ENCODE measurements around the gene ZBTB20.

DNA sequence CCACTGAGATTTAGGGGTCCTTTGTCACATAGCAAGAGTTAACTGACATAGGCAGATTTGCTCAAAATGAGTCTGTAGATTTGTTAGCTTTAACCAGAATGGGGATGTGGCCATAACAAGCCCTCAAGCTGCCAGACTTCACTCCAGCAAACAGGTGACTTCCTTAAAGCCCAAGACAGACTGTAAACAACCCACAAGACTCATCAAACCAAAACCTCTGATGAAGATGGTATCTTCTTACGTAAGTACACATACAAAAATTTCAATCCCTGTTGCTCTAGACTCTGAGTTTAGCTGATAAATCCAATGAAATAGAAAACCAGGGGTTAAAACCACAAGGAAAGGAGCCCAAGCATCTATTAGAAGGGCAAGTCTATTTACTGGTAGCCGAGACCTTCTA lies 18.2 kb upstream of the ZBTB20 start:
- TF ChIP-seq, protein P1, sequence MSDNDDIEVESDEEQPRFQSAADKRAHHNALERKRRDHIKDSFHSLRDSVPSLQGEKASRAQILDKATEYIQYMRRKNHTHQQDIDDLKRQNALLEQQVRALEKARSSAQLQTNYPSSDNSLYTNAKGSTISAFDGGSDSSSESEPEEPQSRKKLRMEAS (IDR thresholded peaks at IDR 0.05), result no peak
- TF ChIP-seq, protein P2, sequence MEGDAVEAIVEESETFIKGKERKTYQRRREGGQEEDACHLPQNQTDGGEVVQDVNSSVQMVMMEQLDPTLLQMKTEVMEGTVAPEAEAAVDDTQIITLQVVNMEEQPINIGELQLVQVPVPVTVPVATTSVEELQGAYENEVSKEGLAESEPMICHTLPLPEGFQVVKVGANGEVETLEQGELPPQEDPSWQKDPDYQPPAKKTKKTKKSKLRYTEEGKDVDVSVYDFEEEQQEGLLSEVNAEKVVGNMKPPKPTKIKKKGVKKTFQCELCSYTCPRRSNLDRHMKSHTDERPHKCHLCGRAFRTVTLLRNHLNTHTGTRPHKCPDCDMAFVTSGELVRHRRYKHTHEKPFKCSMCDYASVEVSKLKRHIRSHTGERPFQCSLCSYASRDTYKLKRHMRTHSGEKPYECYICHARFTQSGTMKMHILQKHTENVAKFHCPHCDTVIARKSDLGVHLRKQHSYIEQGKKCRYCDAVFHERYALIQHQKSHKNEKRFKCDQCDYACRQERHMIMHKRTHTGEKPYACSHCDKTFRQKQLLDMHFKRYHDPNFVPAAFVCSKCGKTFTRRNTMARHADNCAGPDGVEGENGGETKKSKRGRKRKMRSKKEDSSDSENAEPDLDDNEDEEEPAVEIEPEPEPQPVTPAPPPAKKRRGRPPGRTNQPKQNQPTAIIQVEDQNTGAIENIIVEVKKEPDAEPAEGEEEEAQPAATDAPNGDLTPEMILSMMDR (IDR thresholded peaks at IDR 0.05; ENCODE audit: low read depth, low read length, missing input control), result no peak
- no peak for TF ChIP-seq RAD21 (IDR thresholded peaks at IDR 0.05)
- TF ChIP-seq, protein P3, sequence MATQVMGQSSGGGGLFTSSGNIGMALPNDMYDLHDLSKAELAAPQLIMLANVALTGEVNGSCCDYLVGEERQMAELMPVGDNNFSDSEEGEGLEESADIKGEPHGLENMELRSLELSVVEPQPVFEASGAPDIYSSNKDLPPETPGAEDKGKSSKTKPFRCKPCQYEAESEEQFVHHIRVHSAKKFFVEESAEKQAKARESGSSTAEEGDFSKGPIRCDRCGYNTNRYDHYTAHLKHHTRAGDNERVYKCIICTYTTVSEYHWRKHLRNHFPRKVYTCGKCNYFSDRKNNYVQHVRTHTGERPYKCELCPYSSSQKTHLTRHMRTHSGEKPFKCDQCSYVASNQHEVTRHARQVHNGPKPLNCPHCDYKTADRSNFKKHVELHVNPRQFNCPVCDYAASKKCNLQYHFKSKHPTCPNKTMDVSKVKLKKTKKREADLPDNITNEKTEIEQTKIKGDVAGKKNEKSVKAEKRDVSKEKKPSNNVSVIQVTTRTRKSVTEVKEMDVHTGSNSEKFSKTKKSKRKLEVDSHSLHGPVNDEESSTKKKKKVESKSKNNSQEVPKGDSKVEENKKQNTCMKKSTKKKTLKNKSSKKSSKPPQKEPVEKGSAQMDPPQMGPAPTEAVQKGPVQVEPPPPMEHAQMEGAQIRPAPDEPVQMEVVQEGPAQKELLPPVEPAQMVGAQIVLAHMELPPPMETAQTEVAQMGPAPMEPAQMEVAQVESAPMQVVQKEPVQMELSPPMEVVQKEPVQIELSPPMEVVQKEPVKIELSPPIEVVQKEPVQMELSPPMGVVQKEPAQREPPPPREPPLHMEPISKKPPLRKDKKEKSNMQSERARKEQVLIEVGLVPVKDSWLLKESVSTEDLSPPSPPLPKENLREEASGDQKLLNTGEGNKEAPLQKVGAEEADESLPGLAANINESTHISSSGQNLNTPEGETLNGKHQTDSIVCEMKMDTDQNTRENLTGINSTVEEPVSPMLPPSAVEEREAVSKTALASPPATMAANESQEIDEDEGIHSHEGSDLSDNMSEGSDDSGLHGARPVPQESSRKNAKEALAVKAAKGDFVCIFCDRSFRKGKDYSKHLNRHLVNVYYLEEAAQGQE (IDR thresholded peaks at IDR 0.05), result no peak

All from liver (tissue), 3 donors.